ENCODE measurements around the gene DHX16. TPM values are rescaled to one million over a fixed set of nuclear protein-coding genes. Genes with fewer than 3 reads are reported as not detected.

DHX16 gene
- total RNA-seq, 1 donor from 2014 or later = 31.5 TPM

Other genes starting within 250 kb of the DHX16 start
- 330 TPM for gene HLA-E, start 183.5 kb downstream of the DHX16 start, total RNA-seq
- gene GNL1, start 116.5 kb downstream of the DHX16 start, total RNA-seq = 72.6 TPM
- gene PRR3, start 115.7 kb downstream of the DHX16 start, total RNA-seq = 17.3 TPM
- gene ABCF1, start 101.6 kb downstream of the DHX16 start, total RNA-seq = 63.9 TPM
- gene PPP1R10, start 55.8 kb downstream of the DHX16 start, total RNA-seq = 93.7 TPM
- gene MRPS18B, start 55.2 kb downstream of the DHX16 start, total RNA-seq = 56.0 TPM
- 22.7 TPM for gene ATAT1, start 46.1 kb downstream of the DHX16 start, total RNA-seq
- gene C6orf136, start 25.9 kb downstream of the DHX16 start, total RNA-seq = 27.1 TPM
- 31.5 TPM for gene PPP1R18, start 13.6 kb upstream of the DHX16 start, total RNA-seq
- gene NRM, start 18.0 kb upstream of the DHX16 start, total RNA-seq = 12.3 TPM
- gene MDC1, start 44.3 kb upstream of the DHX16 start, total RNA-seq = 41.1 TPM
- 357 TPM for gene TUBB, start 47.3 kb upstream of the DHX16 start, total RNA-seq
- 133 TPM for gene FLOT1, start 69.7 kb upstream of the DHX16 start, total RNA-seq
- gene IER3, start 71.5 kb upstream of the DHX16 start, total RNA-seq = 23.8 TPM
- gene DDR1, start 211.5 kb upstream of the DHX16 start, total RNA-seq = 234 TPM
- gene GTF2H4, start 235.2 kb upstream of the DHX16 start, total RNA-seq = 30.4 TPM
- 33.2 TPM for gene VARS2, start 241.2 kb upstream of the DHX16 start, total RNA-seq